Putamen (tissue), 1 donor: Measurements from ENCODE around the gene PADI2.

ENCODE experiments used
- DNase-seq: peaks from one replicate; pipeline ENCODE4 v3.0.0-alpha.2; 2016; ENCODE audit warnings: low spot score

Gene PADI2

GRCh38 chr1:17119076-17119772 is at the start of gene PADI2:
Gene PADI2 (minus strand): TSS chr1:17119451. CDS start chr1:17119371, 80 bp downstream.
- DNase-seq = peak; percentile 86

GRCh38 chr1:17168091-17168876 is 49.0 kb upstream of the PADI2 start:
- DNase-seq = no peak

- no peak for DNase-seq
Observed at GRCh38 chr1:17167786-17168090, 48.5 kb upstream of the PADI2 start.

- no peak for DNase-seq
Observed at GRCh38 chr1:17167041-17167785, 48.0 kb upstream of the PADI2 start.

DNA sequence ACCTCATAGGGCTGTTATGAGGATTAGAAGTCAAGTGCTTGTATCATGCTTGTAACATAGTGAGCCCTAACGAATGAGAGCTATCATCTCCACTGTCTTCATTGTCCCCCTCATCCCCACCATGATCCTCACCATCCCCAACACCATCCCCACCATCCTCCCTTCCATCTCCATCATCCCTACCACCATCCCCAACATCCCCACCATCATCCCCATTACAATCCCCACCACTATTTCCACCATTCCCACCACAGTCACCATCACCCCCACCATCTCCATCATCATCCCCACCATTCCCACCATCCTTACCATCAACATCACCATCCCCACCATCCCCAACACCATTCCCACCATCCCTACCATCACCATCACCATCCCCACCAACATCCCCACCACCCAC is 46.6 kb upstream of the PADI2 start:
- DNase-seq = no peak

GRCh38 chr1:17163789-17164666 is 44.8 kb upstream of the PADI2 start:
- DNase-seq = no peak

DNA sequence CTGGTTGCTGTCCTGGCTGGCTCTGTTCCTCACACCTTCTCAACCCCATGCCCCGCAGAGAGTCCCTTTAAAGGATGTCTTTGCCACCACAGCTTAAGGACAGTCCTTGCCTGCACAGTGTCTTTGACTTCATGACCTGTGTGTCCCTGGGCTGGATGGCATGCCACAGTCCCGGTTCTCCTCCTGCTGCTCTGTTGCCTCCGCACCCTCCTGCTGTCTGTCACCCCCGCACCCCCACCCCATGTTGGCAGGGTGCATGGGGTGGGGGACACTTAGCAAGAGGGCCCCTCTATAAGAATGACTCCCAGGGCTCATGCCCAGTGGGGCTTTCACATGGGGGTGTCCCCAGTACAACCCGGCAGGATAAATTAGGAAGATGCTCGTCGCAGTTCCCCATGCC is 44.1 kb upstream of the PADI2 start:
- no peak for DNase-seq

- DNase-seq = no peak
Observed at GRCh38 chr1:17162941-17163340, 43.7 kb upstream of the PADI2 start.

DNA sequence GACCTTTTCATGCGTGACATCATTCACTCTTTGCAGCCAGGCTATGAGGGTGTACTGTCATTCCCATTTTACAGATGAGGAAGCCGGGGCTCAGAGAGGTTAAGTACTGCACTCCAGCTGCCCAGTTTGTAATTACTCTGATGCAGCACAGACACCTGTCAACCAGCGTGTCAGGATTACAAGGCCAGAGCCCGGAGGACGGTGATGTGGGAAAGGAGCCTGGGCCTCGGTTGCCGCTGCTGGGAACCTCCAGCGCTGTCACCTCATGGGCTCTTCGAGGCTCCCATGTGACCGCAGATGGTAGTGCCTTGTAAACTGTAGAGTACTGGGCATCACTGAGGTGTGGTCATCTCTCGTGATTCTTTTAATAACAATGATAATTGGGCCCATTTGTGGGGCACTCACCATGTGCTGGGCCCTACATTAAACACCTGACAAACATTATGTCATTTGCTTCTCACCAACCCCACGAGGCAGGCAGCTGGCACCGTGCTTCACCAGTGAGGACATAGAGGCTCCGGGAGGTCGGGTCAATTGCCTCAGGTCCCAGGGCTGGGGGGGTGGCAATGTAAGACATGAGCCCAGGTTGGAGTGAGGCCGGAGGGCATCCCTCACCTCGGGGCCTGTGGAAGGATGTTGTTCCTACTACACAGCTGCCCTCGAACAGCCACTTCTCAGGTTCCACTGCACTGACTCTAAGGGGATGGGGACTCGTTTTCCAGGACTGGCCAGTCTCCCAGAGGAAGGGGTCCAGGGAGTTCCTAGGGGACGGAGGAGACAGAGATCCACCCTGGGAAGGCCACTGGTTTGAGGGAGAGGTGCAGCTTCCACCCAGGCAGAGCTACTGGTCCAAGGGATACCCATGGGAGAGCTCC is 42.9 kb upstream of the PADI2 start:
- DNase-seq = no peak

DNA sequence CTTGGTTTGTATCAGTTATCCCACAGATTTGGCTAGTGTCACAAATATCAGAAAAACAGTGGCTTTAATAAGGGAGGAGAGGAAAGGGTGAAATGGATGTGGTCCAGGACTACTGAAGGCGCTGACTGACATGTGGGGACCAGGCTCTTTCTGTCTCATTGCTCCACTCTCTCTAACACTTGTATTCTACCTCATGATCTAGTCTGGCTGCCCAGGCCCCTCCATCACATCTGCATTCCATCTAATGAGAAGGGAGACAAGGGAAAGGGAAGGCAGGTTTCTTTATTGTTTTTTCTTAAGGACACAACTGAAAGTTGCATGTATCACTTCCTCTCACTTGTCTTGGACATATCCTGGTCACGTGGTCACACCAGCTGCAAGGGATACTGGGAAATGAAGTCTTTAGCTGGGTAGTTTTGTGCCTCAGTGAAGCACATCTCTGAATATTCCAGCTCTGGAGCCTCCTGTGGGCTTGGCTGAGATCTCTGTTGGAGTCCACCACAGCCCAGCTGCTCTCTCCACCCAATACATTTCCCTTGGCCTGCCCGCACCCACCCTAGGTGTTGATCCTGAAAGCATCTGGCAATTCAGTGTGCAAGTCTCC is 42.0 kb upstream of the PADI2 start:
- no peak for DNase-seq

GRCh38 chr1:17158961-17159360 is 39.7 kb upstream of the PADI2 start:
- DNase-seq = no peak

- no peak for DNase-seq
Observed at GRCh38 chr1:17156108-17156507, 36.9 kb upstream of the PADI2 start.

GRCh38 chr1:17155257-17155920 is 36.1 kb upstream of the PADI2 start:
- no peak for DNase-seq

DNA sequence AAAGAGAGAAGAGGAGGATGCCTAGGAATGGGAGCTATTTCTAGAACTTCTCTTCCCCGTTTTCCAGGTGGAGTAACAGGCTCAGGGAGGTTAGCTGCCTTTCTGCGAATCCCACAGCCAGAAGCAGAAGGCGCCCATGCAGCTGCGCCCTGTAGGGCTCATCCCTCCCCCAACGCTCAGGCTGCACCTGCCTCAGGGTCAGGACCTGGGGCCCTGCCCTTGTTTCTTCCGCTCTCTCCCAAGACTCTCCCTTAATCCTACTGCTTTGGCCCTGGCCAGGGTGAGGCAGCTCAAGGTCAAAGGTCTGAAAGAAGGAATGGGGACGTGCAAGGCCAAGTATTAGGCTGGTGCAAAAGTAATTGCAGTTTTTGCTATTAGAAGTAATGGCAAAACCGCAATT is 30.5 kb upstream of the PADI2 start:
- no peak for DNase-seq

DNA sequence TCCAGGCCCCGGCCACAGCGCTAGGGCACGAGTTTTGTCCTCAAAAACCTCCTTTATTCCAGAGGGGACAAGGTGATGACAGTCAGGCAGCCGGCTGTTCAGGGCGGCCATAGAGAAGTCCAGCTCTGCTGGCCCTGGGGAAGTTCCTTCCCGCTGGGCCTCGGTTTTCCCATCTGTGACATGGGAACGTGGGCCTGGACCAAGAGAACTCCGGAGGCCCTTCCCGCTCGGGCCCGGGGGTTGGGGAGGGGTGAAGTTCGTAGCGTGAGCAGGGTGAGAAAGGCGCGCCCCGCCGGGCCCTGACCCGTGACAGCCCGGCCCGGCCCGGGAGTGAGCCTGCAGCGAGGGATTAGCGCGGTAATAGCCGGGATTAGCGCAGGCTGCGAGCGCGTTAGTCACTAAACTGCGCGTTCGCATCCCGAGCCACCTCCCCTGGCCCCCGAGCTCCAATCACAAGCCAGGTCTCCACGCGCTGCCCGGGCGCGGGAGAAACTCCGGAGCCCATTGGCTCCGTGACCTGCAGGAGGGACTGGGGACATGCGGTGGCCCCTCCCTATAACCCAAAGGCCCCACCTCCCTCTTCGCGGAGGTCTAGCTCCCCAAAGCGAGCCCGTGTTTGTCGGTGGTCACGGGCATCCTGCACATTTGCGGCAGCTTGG is 29.8 kb upstream of the PADI2 start:
- no peak for DNase-seq

GRCh38 chr1:17145648-17146047 is 26.4 kb upstream of the PADI2 start:
- no peak for DNase-seq

- no peak for DNase-seq
Observed at GRCh38 chr1:17143760-17144159, 24.5 kb upstream of the PADI2 start.

DNA sequence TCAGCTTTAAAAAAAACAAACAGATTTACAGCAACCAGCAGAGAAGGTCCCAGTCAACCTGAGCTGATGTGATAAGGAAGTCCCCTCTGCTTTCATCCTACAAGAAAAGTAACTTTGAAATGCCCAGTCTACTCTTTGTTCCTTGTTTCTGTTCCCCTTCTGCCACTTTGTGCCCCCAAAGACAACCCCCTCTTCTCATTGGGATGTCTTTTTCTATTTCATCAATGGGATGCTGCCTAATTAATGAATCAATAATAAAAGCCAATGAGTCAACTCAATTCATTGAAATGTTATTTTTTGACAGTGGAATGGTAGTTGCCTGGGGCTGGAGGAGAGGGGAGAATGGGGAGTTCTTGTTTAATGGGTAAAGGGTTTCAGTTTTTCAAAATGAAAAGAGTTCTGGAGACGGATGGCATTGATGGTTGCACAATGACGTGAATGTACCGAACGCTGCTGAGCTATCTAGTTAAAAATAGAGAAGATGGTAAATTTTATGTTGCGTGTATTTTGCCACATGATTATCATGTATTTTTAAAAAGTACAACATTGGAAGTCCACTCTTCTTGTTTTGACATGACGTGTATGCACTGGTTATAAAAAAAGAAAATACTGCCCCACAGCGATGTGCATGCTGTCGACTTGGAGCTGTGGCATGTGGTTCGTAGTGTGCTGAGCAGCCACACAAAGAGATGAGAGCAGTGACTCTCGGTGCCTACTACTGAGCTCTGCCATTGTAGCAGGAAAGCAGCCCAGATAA is 22.4 kb upstream of the PADI2 start:
- DNase-seq = no peak

- DNase-seq = no peak
Observed at GRCh38 chr1:17140279-17140678, 21.0 kb upstream of the PADI2 start.
